ENCODE measurements around the gene MS4A4E. TPM values are rescaled to one million over a fixed set of nuclear protein-coding genes. Genes with fewer than 3 reads are reported as not detected.
"Not testable (repeated sequence)": the region's sequence is repeated elsewhere in the genome, so short reads cannot be mapped to it uniquely, and the experiment has no call there.

MS4A4E gene
- total RNA-seq, 6 donors from 2014 or later, result 0.89 to 27.2 (median 3.2) TPM

DNA sequence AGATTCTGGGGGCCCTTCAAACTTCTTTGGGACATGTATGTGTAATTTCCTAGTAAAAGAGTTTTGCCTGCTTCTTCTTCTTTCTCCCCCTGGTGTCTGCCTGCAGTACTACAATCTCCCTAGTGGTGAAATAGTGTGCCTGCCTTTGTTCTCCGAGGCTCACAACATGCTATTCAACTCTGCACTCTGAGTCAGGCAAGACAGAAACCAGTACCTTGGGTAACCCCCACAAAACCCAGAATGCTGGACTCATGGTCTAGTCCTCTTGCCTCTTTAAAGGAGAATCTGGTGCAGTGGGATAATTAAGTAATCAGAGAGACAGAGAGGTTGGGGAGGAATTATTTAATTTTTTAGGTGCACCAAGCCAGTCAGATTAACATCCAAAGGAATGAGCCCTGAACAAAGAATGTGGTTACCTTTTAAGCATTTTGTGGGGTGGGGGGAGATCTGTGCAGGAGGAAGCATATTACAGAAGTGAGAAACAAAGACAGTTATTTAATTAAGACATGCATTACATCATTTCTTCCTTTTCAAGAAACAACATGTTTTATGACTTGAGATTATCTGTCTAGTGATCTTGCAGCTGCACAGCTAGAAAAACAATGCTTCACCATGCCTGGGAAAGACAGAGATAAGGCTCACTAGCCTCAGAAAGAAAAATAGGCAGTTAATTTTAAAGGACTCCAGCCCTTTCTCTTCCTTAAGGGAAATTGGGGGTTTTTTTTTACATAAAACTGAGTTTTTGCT, 49.1 kb downstream of the MS4A4E start:
- TF ChIP-seq, protein P1, sequence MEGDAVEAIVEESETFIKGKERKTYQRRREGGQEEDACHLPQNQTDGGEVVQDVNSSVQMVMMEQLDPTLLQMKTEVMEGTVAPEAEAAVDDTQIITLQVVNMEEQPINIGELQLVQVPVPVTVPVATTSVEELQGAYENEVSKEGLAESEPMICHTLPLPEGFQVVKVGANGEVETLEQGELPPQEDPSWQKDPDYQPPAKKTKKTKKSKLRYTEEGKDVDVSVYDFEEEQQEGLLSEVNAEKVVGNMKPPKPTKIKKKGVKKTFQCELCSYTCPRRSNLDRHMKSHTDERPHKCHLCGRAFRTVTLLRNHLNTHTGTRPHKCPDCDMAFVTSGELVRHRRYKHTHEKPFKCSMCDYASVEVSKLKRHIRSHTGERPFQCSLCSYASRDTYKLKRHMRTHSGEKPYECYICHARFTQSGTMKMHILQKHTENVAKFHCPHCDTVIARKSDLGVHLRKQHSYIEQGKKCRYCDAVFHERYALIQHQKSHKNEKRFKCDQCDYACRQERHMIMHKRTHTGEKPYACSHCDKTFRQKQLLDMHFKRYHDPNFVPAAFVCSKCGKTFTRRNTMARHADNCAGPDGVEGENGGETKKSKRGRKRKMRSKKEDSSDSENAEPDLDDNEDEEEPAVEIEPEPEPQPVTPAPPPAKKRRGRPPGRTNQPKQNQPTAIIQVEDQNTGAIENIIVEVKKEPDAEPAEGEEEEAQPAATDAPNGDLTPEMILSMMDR (IDR thresholded peaks at IDR 0.05), result peak; percentile 69 to 81 (median 76)
- no peak for TF ChIP-seq POLR2A (IDR thresholded peaks at IDR 0.05)
- TF ChIP-seq POLR2AphosphoS5 (IDR thresholded peaks at IDR 0.05), result no peak
- TF ChIP-seq EP300 (IDR thresholded peaks at IDR 0.05), result no peak
- no peak overlapping the region for H3K4me3 ChIP-seq
- H3K36me3 ChIP-seq, result no peaks in the 10 kb centered on the region
- WGBS, 2 donors, result 10 to 23% methylated on average over 1 of the region's 1 CpG
- DNase-seq (peak in 1 of 2 donors; percentile 37), ATAC-seq (ENCODE audit: low FRiP score in 2 of 2) (peak; percentile 72 to 80)
- no peaks in the 10 kb centered on the region for H3K4me1 ChIP-seq
- no peaks in the 10 kb centered on the region for H3K9me3 ChIP-seq
- peak overlapping the region in 1 of 4 donors; percentile 40 for H3K27ac ChIP-seq
- no peaks in the 10 kb centered on the region for H3K27me3 ChIP-seq

- H3K27ac ChIP-seq; ATAC-seq (ENCODE audit: low FRiP score in 2 of 2); H3K27me3 ChIP-seq; H3K4me1 ChIP-seq; DNase-seq; H3K9me3 ChIP-seq; H3K36me3 ChIP-seq; H3K4me3 ChIP-seq: not testable (repeated sequence)
- 80 to 85% methylated on average over 4 of the region's 4 CpGs for WGBS, 2 donors
Observed at GRCh38 chr11:60192564-60192963, 50.4 kb downstream of the MS4A4E start.

DNA sequence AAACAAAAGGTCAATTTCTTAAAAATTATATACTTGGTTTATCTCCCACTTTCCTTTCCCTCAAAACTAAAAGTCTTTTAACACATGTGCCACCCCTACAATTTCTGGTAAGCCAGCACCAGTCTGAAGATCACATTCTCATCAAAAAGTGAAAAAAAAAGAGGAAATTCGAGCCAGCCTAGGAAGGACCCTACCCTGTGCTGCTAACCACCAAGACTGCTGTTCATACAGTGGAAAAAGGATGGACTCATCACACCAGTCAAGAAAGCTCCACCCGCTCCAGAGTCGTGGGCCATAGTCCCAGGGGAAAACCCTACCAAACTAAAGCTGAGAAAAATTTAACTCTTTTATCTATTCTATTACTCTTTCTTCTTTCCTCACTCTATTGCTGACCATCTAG, 54.5 kb downstream of the MS4A4E start:
- not testable (repeated sequence) for ATAC-seq (ENCODE audit: low FRiP score in 2 of 2)

GRCh38 chr11:60186128-60186527, 56.8 kb downstream of the MS4A4E start:
- WGBS, 2 donors, result 79 to 88% methylated on average over 2 of the region's 2 CpGs
- ATAC-seq (ENCODE audit: low FRiP score in 2 of 2); H3K27me3 ChIP-seq; H3K36me3 ChIP-seq; DNase-seq; H3K4me3 ChIP-seq; H3K9me3 ChIP-seq; H3K4me1 ChIP-seq: not testable (repeated sequence)
- peak overlapping the region; percentile 10 to 64 (median 26) for H3K27ac ChIP-seq

More for the DNA sequence above, 54.5 kb downstream of the MS4A4E start:
- not testable (repeated sequence) for H3K4me3 ChIP-seq, H3K27me3 ChIP-seq, H3K27ac ChIP-seq, DNase-seq, H3K4me1 ChIP-seq, H3K9me3 ChIP-seq, H3K36me3 ChIP-seq
- 32 to 46% methylated on average over 3 of the region's 3 CpGs for WGBS, 2 donors

DNA sequence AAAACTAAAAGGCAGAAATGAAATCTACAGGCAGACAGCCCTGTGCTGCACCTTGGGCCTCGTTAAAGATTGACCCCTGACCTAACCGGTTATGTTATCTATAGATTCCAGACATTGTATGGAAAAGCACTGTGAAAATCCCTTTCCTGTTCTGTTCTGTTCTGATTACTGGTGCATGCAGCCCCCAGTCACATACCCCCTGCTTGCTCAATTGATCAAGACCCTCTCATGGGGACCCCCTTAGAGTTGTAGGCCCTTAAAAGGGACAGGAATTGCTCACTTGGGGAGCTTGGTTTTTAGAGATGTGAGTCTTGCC, 57.5 kb downstream of the MS4A4E start:
- WGBS, 2 donors, result 39 to 68% methylated on average over 2 of the region's 2 CpGs
- H3K36me3 ChIP-seq; H3K4me3 ChIP-seq; DNase-seq; H3K27me3 ChIP-seq; H3K9me3 ChIP-seq; ATAC-seq (ENCODE audit: low FRiP score in 2 of 2); H3K4me1 ChIP-seq: not testable (repeated sequence)
- H3K27ac ChIP-seq, result peak overlapping the region; percentile 10 to 64 (median 26)

GRCh38 chr11:60184824-60185511, 58.0 kb downstream of the MS4A4E start:
- no peak overlapping the region for H3K4me3 ChIP-seq
- TF ChIP-seq POLR2A (IDR thresholded peaks at IDR 0.05), result no peak
- no peak for TF ChIP-seq EP300 (IDR thresholded peaks at IDR 0.05)
- TF ChIP-seq, protein P1 (IDR thresholded peaks at IDR 0.05), result no peak
- TF ChIP-seq POLR2AphosphoS5 (IDR thresholded peaks at IDR 0.05), result no peak
- peak overlapping the region in 3 of 4 donors; percentile 5 to 72 (median 61) for H3K27ac ChIP-seq
- H3K9me3 ChIP-seq, result no peaks in the 10 kb centered on the region
- no peaks in the 10 kb centered on the region for H3K27me3 ChIP-seq
- ATAC-seq (ENCODE audit: low FRiP score in 2 of 2), result peak in 1 of 2 donors; percentile 80
- no peak for DNase-seq
- no peaks in the 10 kb centered on the region for H3K4me1 ChIP-seq
- WGBS, 2 donors, result 61 to 68% methylated on average over 1 of the region's 1 CpG
- H3K36me3 ChIP-seq, result no peaks in the 10 kb centered on the region

All from upper lobe of left lung (tissue), 6 donors.